ENCODE measurements around the gene ZMIZ1. TPM values are rescaled to one million over a fixed set of nuclear protein-coding genes. Genes with fewer than 3 reads are reported as not detected.

The ZMIZ1 gene
- total and polyA plus RNA-seq, 4 donors, result 3.9 to 19.1 (median 9.8) TPM

GRCh38 chr10:79323602-79324001 is 254.8 kb downstream of the ZMIZ1 start (continued):
- TF ChIP-seq GABPA (IDR thresholded peaks at IDR 0.05 in 1 of 2, conservative IDR thresholded peaks at IDR 0.05 in 1 of 2) (no peak), RXRA (IDR thresholded peaks at IDR 0.05) (no peak), JUND (IDR thresholded peaks at IDR 0.05) (no peak), ATF3 (IDR thresholded peaks at IDR 0.05) (no peak)

GRCh38 chr10:79324032-79324695 is 255.4 kb downstream of the ZMIZ1 start:
- no peak for TF ChIP-seq EGR1 (IDR thresholded peaks at IDR 0.05; ENCODE audit: low read depth in 2 of 2)
- no peak for TF ChIP-seq YY1 (IDR thresholded peaks at IDR 0.05)
- no peak for TF ChIP-seq NR2F2 (IDR thresholded peaks at IDR 0.05)
- no peak for TF ChIP-seq TAF1 (conservative IDR thresholded peaks at IDR 0.05)
- no peak for TF ChIP-seq HNF4A (conservative IDR thresholded peaks at IDR 0.05)
- TF ChIP-seq, protein P1, sequence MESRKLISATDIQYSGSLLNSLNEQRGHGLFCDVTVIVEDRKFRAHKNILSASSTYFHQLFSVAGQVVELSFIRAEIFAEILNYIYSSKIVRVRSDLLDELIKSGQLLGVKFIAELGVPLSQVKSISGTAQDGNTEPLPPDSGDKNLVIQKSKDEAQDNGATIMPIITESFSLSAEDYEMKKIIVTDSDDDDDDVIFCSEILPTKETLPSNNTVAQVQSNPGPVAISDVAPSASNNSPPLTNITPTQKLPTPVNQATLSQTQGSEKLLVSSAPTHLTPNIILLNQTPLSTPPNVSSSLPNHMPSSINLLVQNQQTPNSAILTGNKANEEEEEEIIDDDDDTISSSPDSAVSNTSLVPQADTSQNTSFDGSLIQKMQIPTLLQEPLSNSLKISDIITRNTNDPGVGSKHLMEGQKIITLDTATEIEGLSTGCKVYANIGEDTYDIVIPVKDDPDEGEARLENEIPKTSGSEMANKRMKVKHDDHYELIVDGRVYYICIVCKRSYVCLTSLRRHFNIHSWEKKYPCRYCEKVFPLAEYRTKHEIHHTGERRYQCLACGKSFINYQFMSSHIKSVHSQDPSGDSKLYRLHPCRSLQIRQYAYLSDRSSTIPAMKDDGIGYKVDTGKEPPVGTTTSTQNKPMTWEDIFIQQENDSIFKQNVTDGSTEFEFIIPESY (IDR thresholded peaks at IDR 0.05), result no peak
- no peak for TF ChIP-seq JUND (IDR thresholded peaks at IDR 0.05)
- no peak for TF ChIP-seq GABPA (IDR thresholded peaks at IDR 0.05 in 1 of 2, conservative IDR thresholded peaks at IDR 0.05 in 1 of 2)
- no peak for TF ChIP-seq RAD21 (IDR thresholded peaks at IDR 0.05)
- no peak for TF ChIP-seq FOXA2 (IDR thresholded peaks at IDR 0.05)
- no peak for TF ChIP-seq FOXA1 (IDR thresholded peaks at IDR 0.05)
- no peak for TF ChIP-seq CTCF (IDR thresholded peaks at IDR 0.05; ENCODE audit: low read depth, low read length, missing input control)
- no peak overlapping the region for H3K27ac ChIP-seq (ENCODE audit: low read depth in 1 of 2, low read length in 2 of 2)
- DNase-seq (ENCODE audit: low spot score), result no peak
- no peak overlapping the region for H3K4me3 ChIP-seq (ENCODE audit: low read depth in 1 of 3, low read length in 3 of 3)
- H3K9me3 ChIP-seq (ENCODE audit: control insufficient read depth in 4 of 4, low read length in 3 of 4), result no peaks in the 10 kb centered on the region
- no peak overlapping the region for H3K9ac ChIP-seq (ENCODE audit: low read depth in 1 of 2, low read length in 2 of 2)
- H3K27me3 ChIP-seq (ENCODE audit: control insufficient read depth in 4 of 4, insufficient read depth in 4 of 4, low read length in 3 of 4), result no peaks in the 10 kb centered on the region
- 94% methylated on average over 10 of the region's 10 CpGs for WGBS
- H3K36me3 ChIP-seq (ENCODE audit: control insufficient read depth in 4 of 4, insufficient read depth in 3 of 4, low read depth in 1 of 4, low read length in 3 of 4), result no peaks in the 10 kb centered on the region
- no peaks in the 10 kb centered on the region for H3K4me1 ChIP-seq (ENCODE audit: control insufficient read depth in 4 of 4, insufficient read depth in 4 of 4, low read length in 3 of 4)

GRCh38 chr10:79326361-79327089 is 257.8 kb downstream of the ZMIZ1 start:
- no peak for DNase-seq (ENCODE audit: low spot score)
- no peak overlapping the region for H3K4me3 ChIP-seq (ENCODE audit: low read depth in 1 of 3, low read length in 3 of 3)
- H3K4me1 ChIP-seq (ENCODE audit: control insufficient read depth in 4 of 4, insufficient read depth in 4 of 4, low read length in 3 of 4), result no peaks in the 10 kb centered on the region
- no peaks in the 10 kb centered on the region for H3K27me3 ChIP-seq (ENCODE audit: control insufficient read depth in 4 of 4, insufficient read depth in 4 of 4, low read length in 3 of 4)
- WGBS, result 81% methylated on average over 3 of the region's 3 CpGs
- no peak overlapping the region for H3K27ac ChIP-seq (ENCODE audit: low read depth in 1 of 2, low read length in 2 of 2)
- no peaks in the 10 kb centered on the region for H3K36me3 ChIP-seq (ENCODE audit: control insufficient read depth in 4 of 4, insufficient read depth in 3 of 4, low read depth in 1 of 4, low read length in 3 of 4)
- no peaks in the 10 kb centered on the region for H3K9me3 ChIP-seq (ENCODE audit: control insufficient read depth in 4 of 4, low read length in 3 of 4)
- TF ChIP-seq JUND (IDR thresholded peaks at IDR 0.05) (no peak), CTCF (IDR thresholded peaks at IDR 0.05; ENCODE audit: low read depth, low read length, missing input control) (no peak), TAF1 (conservative IDR thresholded peaks at IDR 0.05) (no peak), FOXA2 (IDR thresholded peaks at IDR 0.05) (no peak), EGR1 (IDR thresholded peaks at IDR 0.05; ENCODE audit: low read depth in 2 of 2) (no peak), HNF4A (conservative IDR thresholded peaks at IDR 0.05) (no peak), NR2F2 (IDR thresholded peaks at IDR 0.05) (no peak)
- H3K9ac ChIP-seq (ENCODE audit: low read depth in 1 of 2, low read length in 2 of 2), result no peak overlapping the region
